CD14-positive monocyte (primary cell): ENCODE measurements around the gene EEF1A1. TPM values are rescaled to one million over a fixed set of nuclear protein-coding genes. Genes with fewer than 3 reads are reported as not detected.
"Not testable (repeated sequence)": the region's sequence is repeated elsewhere in the genome, so short reads cannot be mapped to it uniquely, and the experiment has no call there.

ENCODE experiments used
- DNase-seq, 3 donors: peaks; one replicate each; pipeline ENCODE4 v3.0.0-alpha.2; 2011 to 2022
- H2AFZ ChIP-seq: 2 replicates; pipeline ENCODE4 v1.6.0; 2012; ENCODE audit warnings: mild to moderate bottlenecking, low read depth, low read length, inconsistent platforms; ENCODE audit not compliant: insufficient read depth, poor library complexity, severe bottlenecking
- H3K27ac ChIP-seq, 2 donors: 1 replicate in 1 of 2; 2 replicates in 1 of 2; pipeline ENCODE4 v1.5.1; 2012 to 2013; ENCODE audit warnings: low read length in 2 of 2, control low read depth in 1 of 2, inconsistent platforms in 1 of 2, low read depth in 1 of 2, mild to moderate bottlenecking in 1 of 2
- H3K27me3 ChIP-seq, 2 donors: one replicate each; pipeline versions ENCODE4 v1.6.0 to v1.6.1; 2011 to 2013; ENCODE audit warnings: low read length in 2 of 2; ENCODE audit not compliant: control insufficient read depth in 2 of 2, insufficient read depth in 2 of 2
- H3K36me3 ChIP-seq, 2 donors: replicated peaks in 1 of 2; 1 replicate in 1 of 2; 2 replicates in 1 of 2; pipeline versions ENCODE4 v1.5.1 to v1.6.1; 2012 to 2013; ENCODE audit warnings: low read length in 2 of 2, control low read depth in 1 of 2, inconsistent platforms in 1 of 2, mild to moderate bottlenecking in 1 of 2; ENCODE audit not compliant: insufficient read depth in 2 of 2, control insufficient read depth in 1 of 2
- H3K4me1 ChIP-seq, 2 donors: 1 replicate in 1 of 2; 2 replicates in 1 of 2; pipeline versions ENCODE4 v1.5.1 to v1.6.1; 2012 to 2013; ENCODE audit warnings: low read length in 2 of 2, control low read depth in 1 of 2, inconsistent platforms in 1 of 2, mild to moderate bottlenecking in 1 of 2, moderate library complexity in 1 of 2; ENCODE audit not compliant: insufficient read depth in 2 of 2, control insufficient read depth in 1 of 2
- H3K4me2 ChIP-seq: replicated peaks from 2 replicates; pipeline ENCODE3; 2012; ENCODE audit warnings: low read length, moderate library complexity, mild to moderate bottlenecking; ENCODE audit not compliant: poor library complexity, severe bottlenecking; ENCODE audit errors: extremely low read depth
- H3K4me3 ChIP-seq, 3 experiments: fragments of 200-600 bp in 1 of 3; sonication (generic) in 1 of 3; replicated peaks in 1 of 3; 1 replicate in 2 of 3; 2 replicates in 1 of 3; pipeline ENCODE4 v1.5.1; 2011 to 2013; ENCODE audit warnings: low read length in 3 of 3, mild to moderate bottlenecking in 3 of 3, control low read depth in 2 of 3, low read depth in 2 of 3, inconsistent platforms in 1 of 3, moderate library complexity in 1 of 3
- H3K79me2 ChIP-seq: 2 replicates; pipeline ENCODE4 v1.6.0; 2012; ENCODE audit warnings: mild to moderate bottlenecking, control low read depth, inconsistent platforms, low read length, moderate library complexity; ENCODE audit not compliant: insufficient read depth
- H3K9ac ChIP-seq: 2 replicates; pipeline ENCODE4 v1.6.0; 2017; ENCODE audit warnings: low read length, mild to moderate bottlenecking; ENCODE audit not compliant: insufficient read depth, poor library complexity, severe bottlenecking
- H3K9me3 ChIP-seq, 2 donors: replicated peaks in 1 of 2; 1 replicate in 1 of 2; 2 replicates in 1 of 2; pipeline versions ENCODE4 v1.5.1 to v1.6.1; 2012 to 2013; ENCODE audit warnings: low read length in 2 of 2, control low read depth in 1 of 2; ENCODE audit not compliant: control insufficient read depth in 1 of 2, insufficient read depth in 1 of 2
- H4K20me1 ChIP-seq: 2 replicates; pipeline ENCODE4 v1.6.0; 2012; ENCODE audit warnings: mild to moderate bottlenecking, low read length, control low read depth, moderate library complexity; ENCODE audit not compliant: insufficient read depth
- H3K27ac Mint-ChIP-seq, 7 donors: one replicate each; pipeline ENCODE4 v1.8.0; 2020; ENCODE audit warnings: mild to moderate bottlenecking in 7 of 7, mixed read lengths in 7 of 7, moderate library complexity in 6 of 7, inconsistent platforms in 2 of 7
- H3K27me3 Mint-ChIP-seq, 3 donors: one replicate each; pipeline ENCODE4 v1.8.0; 2021 to 2022; ENCODE audit warnings: low read depth in 3 of 3, mild to moderate bottlenecking in 3 of 3, mixed read lengths in 3 of 3, moderate library complexity in 3 of 3, inconsistent platforms in 1 of 3
- H3K36me3 Mint-ChIP-seq, 2 donors: one replicate each; pipeline ENCODE4 v1.8.0; 2020; ENCODE audit warnings: mixed read lengths in 2 of 2, inconsistent platforms in 1 of 2, mild to moderate bottlenecking in 1 of 2
- H3K4me1 Mint-ChIP-seq: one replicate; pipeline ENCODE4 v1.8.0; 2020; ENCODE audit warnings: mild to moderate bottlenecking, mixed read lengths
- H3K4me3 Mint-ChIP-seq, 2 donors: one replicate each; pipeline ENCODE4 v1.8.0; 2020; ENCODE audit warnings: mild to moderate bottlenecking in 2 of 2, mixed read lengths in 2 of 2, moderate library complexity in 1 of 2
- H3K9me3 Mint-ChIP-seq, 7 donors: one replicate each; pipeline ENCODE4 v1.8.0; 2020 to 2022; ENCODE audit warnings: mixed read lengths in 7 of 7, mild to moderate bottlenecking in 6 of 7, moderate library complexity in 6 of 7, inconsistent platforms in 2 of 7
- WGBS: methylation state at CpG from one replicate; pipeline ENCODE4 v1.1.5; 2013; ENCODE audit warnings: missing lambda C conversion rate; ENCODE audit not compliant: insufficient coverage; 5-methylcytosine and 5-hydroxymethylcytosine counted together
- intact Hi-C, 2 donors: fragments of 100-400 bp; cut with micrococcal nuclease; formaldehyde crosslinking; loops; one replicate each; pipeline versions ENCODE4 v1.15.0 to v1.15.1; 2023
- polyA plus RNA-seq, 3 donors: library from polyadenylated mRNA; depleted of rRNA in 1 of 3; unstranded in 2 of 3; stranded (reverse) in 1 of 3; fragments of 300-500 nt in 2 of 3; fragments of >200 nt in 1 of 3; fragmentation: Illumina TruSeq in 2 of 3; gene quantifications; 1 replicate in 2 of 3; 2 replicates in 1 of 3; pipeline ENCODE4 v1.2.3, GENCODE V29; 2012 to 2021
- TF ChIP-seq, protein P1 (sequence below): fragments of 200-600 bp; IDR thresholded peaks from one replicate; pipeline ENCODE4 v1.8.0; 2022; ENCODE audit warnings: antibody characterized with exemption, mild to moderate bottlenecking

Gene EEF1A1
- polyA plus RNA-seq, 3 donors = 5,292 to 7,368 (median 5,586) TPM

DNA sequence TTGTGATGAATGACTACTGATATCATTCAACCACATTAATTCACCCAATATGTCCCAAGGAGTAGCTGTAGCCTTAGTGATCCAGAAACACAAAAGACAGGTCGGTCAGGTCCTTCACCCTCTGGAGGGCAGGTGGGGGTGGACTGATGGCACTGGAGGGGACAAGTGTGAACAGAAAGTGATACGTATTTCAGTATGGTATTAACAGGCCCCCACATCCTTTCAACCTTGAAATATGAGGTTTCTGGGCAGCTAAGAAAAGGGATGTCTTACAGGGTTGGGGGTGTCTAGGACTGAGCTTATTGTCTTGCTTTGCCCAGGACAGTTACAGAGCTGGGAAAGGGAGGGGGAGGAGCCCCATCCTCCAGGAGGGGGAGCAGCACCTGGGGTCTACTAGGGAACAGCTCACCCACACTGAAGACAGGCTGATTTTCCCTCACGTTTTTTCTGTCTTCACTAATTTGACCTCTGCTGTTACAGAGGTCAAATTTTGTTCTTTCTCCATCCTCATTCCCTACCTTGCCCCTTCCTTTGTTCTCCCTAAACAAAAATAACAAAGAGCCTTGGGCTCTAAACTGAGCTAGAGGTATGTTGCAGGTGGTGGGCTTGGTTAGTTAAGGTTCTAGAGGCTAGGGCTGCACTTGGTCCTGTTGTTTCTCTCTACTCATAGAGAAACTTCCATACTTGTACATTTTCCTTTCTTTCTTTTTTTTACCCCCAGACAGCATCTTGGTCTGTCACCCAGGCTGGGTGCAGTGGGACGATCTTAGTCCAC, 38.0 kb upstream of the EEF1A1 start:
- Mint-ChIP-seq H3K27me3 (peaks cover 0 to 3% (median 3%) of the 10 kb centered on the region in 3 donors), H3K27ac (peak overlapping the region in 1 of 7 donors; percentile 35), H3K9me3 (no peaks in the 10 kb centered on the region), H3K36me3 (no peaks in the 10 kb centered on the region), H3K4me1 (peaks cover 9% of the 10 kb centered on the region), H3K4me3 (no peak overlapping the region)
- H3K79me2 ChIP-seq = no peaks in the 10 kb centered on the region
- DNase-seq = no peak
- WGBS = 100% methylated on average over 1 of the region's 4 CpGs
- no peaks in the 10 kb centered on the region for H3K9me3 ChIP-seq
- no peak overlapping the region for H3K4me3 ChIP-seq
- no peaks in the 10 kb centered on the region for H3K36me3 ChIP-seq
- peaks cover 8 to 13% of the 10 kb centered on the region in 2 donors for H3K4me1 ChIP-seq
- TF ChIP-seq, protein P1, sequence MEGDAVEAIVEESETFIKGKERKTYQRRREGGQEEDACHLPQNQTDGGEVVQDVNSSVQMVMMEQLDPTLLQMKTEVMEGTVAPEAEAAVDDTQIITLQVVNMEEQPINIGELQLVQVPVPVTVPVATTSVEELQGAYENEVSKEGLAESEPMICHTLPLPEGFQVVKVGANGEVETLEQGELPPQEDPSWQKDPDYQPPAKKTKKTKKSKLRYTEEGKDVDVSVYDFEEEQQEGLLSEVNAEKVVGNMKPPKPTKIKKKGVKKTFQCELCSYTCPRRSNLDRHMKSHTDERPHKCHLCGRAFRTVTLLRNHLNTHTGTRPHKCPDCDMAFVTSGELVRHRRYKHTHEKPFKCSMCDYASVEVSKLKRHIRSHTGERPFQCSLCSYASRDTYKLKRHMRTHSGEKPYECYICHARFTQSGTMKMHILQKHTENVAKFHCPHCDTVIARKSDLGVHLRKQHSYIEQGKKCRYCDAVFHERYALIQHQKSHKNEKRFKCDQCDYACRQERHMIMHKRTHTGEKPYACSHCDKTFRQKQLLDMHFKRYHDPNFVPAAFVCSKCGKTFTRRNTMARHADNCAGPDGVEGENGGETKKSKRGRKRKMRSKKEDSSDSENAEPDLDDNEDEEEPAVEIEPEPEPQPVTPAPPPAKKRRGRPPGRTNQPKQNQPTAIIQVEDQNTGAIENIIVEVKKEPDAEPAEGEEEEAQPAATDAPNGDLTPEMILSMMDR = no peak
- no peaks in the 10 kb centered on the region for H4K20me1 ChIP-seq
- no peak overlapping the region for H3K27ac ChIP-seq
- no peak overlapping the region for H3K9ac ChIP-seq
- intact Hi-C loops = no loop called here
- H3K4me2 ChIP-seq = no peak overlapping the region
- no peaks in the 10 kb centered on the region for H3K27me3 ChIP-seq
- no peak overlapping the region for H2AFZ ChIP-seq

- Histone ChIP-seq H3K9me3 (no peaks in the 10 kb centered on the region), H3K27ac (no peak overlapping the region), H3K27me3 (no peaks in the 10 kb centered on the region), H3K4me2 (no peak overlapping the region), H3K36me3 (no peaks in the 10 kb centered on the region), H3K79me2 (no peaks in the 10 kb centered on the region), H3K4me3 (no peak overlapping the region), H3K9ac (no peak overlapping the region), H2AFZ (no peak overlapping the region), H3K4me1 (peaks cover 8 to 13% of the 10 kb centered on the region in 2 donors), H4K20me1 (no peaks in the 10 kb centered on the region)
- Mint-ChIP-seq H3K4me3 (no peak overlapping the region), H3K27ac (no peak overlapping the region), H3K36me3 (no peaks in the 10 kb centered on the region), H3K9me3 (no peaks in the 10 kb centered on the region), H3K27me3 (peaks cover 0 to 3% (median 3%) of the 10 kb centered on the region in 3 donors), H3K4me1 (peaks cover 9% of the 10 kb centered on the region)
- TF ChIP-seq, protein P1 = no peak
- DNase-seq = no peak
- WGBS = 80% methylated on average over 1 of the region's 1 CpG
- intact Hi-C loops = no loop called here
Measured at GRCh38 chr6:73556836-73557235, 36.0 kb upstream of the EEF1A1 start.

DNA sequence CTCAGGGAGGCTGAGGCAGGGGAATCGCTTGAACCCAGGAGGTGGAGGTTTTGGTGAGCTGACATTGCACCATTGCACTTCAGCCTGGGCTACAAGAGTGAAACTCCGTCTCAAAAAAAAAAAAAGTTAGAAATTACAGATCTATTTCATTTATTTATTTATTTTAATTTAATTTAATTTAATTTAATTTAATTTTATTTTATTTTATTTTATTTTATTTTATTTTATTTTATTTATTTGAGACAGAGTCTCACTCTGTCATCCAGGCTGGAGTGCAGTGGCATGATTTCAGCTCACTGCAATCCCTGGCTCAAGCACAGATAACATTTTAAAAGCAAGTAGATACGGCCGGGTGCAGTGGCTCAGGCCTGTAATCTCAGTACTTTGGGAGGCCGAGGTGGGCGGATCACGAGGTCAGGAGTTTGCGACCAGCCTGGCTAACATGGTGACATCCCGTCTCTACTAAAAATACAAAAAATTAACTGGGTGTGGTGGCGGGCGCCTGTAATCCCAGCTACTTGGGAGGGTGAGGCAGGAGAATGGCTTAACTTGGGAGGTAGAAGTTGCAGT, 34.6 kb upstream of the EEF1A1 start:
- H3K27ac Mint-ChIP-seq, H3K36me3 ChIP-seq, H4K20me1 ChIP-seq, H3K9me3 ChIP-seq, H3K9ac ChIP-seq, H3K9me3 Mint-ChIP-seq, intact Hi-C loops, H3K36me3 Mint-ChIP-seq, H2AFZ ChIP-seq, H3K27me3 Mint-ChIP-seq, H3K4me3 ChIP-seq, H3K4me2 ChIP-seq, H3K4me1 ChIP-seq, H3K4me3 Mint-ChIP-seq, H3K27ac ChIP-seq, H3K79me2 ChIP-seq, H3K4me1 Mint-ChIP-seq, DNase-seq, H3K27me3 ChIP-seq: not testable (repeated sequence)
- 92% methylated on average over 2 of the region's 11 CpGs for WGBS
